Endothelial cell of hepatic sinusoid (primary cell): ENCODE measurements around the gene IGFLR1.
"Not testable (repeated sequence)": the region's sequence is repeated elsewhere in the genome, so short reads cannot be mapped to it uniquely, and the experiment has no call there.

Experiments used
- in situ Hi-C: cut with HindIII; loops from 2 replicates; pipeline ENCODE4 v1.10.0; 2017; ENCODE audit warnings: low sequenced_read_pairs

IGFLR1 gene

DNA sequence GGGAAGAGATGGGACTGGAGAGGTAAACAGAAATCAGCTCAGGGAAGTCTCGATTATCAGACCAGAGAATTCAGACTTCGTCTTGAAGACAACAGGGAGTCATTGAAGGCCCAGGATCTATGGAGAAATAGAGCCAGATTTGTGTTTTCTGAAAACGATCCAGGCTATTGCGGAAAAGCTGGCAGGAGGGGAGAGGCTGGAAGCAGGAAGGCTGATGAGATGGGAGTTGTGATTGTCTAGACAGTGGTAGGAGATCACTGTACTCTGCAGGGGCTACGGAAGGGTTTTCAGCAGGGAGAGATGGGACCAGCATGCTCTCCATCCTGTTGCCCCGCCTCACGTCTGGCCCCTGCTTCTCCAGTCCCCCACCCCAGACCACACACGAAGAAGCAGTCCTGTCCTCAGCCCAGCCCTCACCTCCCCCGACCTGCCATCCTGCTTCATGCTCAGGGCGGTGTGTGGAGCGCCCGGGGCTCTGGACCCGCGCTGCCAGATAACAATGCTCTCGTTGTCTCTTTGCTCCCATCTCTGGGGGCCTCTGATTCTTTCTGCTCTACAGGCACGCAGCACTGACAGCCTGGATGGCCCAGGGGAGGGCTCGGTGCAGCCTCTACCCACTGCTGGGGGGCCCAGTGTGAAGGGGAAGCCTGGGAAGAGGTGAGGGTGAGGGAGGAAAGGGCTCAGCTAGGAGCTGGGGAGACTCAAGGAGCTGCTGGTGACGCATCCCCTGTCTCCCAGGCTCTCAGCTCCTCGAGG is 35.0 kb upstream of the IGFLR1 start:
- in situ Hi-C loops: no loop called here

DNA sequence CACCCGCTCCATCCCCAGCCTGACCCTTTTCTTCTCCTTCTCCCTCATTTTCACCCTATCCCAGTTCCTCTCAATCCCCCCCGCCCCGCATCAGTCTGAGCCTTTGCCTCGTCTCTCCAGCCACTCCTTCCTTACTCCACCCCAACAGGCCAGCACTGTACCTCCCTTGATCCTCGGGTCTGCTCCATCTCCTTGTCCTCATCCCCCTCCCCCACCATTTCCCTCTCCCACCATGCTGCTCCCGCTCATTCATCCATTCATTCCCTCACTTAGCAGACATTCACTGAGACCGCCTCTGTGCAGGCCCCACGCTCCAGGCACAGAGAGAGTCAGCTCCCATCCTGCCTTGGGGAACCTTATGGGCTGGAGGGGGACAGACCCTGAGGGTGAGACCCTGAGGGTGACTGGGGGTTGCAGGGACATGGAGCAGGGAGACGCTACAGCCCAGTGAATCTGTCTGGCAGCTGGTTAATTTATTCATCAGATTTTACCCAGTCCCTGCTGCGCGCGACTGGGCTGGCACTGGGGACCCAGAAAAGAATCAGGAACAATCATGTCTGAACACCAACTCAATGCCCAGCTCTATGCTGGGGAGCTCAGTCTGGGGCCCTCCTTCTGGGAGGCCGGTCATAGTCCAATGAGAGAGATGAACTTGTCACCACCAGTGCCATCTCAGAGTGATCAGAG is 34.0 kb upstream of the IGFLR1 start:
- in situ Hi-C loops: no loop called here

DNA sequence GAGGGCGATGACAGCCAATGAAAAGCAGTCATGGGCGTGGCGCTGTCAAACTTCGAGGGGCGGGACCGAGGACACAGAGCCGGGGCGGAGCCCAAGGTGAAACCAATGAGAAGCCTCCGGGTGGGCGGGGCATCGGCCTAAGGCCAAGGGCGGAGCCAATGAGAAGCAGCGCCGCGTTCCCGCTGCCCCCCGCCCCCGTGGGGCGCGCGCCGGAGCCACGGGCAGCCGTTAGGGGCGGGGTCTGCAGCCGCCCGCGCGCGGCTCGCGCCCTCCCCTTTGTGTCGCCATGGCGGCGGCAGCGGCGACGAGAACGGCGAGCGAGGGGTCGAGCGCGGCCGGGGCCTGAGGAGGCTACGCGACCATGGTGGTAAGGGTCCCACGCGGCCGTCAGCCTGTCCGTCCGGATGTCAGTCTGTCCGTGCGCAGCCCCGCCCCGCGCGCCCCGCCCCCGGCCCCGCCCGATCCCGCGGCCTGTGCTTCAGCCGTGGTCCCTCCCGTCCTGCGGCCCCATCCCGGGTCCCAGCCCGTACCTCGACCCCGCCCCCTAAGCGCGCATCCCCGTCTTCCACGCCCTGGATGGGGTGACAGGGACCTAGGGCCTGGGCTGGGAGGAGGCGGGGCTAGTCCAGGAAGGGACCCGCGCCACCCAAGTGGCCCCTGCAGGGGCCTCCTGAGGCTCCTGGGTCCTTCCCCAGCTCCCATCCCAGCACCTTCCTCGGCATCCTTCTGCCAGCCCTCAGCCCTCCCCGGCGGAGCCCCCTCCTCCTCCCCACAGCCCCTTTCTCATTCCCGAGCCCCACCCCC is 33.2 kb upstream of the IGFLR1 start, which contains the start of gene ARHGAP33:
Gene ARHGAP33 (plus strand): TSS at position 267 of the 804 bp plus-strand sequence. CDS start 95 bp downstream, at position 362.
- in situ Hi-C loops: no loop called here

DNA sequence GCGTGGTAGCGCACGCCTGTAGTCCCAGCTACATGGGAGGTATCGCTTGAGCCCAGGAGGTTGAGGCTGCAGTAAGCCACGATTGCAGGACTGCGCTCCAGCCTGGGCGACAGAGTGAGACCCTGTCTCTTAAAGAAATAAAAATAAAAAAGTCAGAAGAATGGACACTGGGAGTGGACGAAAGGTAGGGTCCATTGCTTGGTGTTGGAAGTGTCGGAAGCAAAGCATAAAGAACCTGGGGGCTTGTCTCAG is 32.7 kb upstream of the IGFLR1 start:
- in situ Hi-C loops: no loop called here

DNA sequence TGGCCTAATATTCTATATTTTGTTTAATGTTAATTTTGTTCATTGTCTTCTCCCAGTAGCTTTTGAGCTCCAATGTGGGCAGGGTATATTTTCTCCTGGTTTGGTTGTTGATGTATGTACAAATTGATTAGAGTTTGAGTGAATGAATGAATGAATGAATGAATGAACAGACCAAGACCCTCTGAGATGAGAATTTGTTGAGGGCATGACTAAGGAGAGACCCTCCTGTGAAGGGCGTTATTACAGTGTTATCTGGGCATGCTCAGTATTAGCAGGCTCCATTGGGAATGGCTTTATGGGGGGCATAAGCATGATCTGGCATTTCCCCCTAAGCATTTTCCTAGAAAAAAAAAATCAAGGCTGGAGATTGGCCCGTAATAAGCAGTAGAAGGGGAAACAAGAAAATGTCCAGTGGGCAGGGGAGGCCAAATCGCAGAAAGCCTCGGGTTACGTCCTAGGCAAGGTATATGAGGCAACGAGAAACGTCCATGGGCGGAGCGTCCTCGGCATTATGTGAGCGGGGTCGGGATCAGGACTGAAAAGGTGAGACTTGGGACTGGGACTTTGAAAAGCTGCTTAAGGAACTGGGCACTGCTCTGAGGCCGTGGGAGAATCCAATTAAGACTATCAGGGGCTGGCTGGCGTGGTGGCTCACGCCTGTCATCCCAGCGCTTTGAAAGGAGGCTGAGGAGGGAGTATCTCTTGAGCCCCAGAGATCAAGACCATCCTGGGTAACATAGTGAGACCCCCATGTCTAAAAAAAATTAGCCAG is 32.2 kb upstream of the IGFLR1 start:
- in situ Hi-C loops: no loop called here

DNA sequence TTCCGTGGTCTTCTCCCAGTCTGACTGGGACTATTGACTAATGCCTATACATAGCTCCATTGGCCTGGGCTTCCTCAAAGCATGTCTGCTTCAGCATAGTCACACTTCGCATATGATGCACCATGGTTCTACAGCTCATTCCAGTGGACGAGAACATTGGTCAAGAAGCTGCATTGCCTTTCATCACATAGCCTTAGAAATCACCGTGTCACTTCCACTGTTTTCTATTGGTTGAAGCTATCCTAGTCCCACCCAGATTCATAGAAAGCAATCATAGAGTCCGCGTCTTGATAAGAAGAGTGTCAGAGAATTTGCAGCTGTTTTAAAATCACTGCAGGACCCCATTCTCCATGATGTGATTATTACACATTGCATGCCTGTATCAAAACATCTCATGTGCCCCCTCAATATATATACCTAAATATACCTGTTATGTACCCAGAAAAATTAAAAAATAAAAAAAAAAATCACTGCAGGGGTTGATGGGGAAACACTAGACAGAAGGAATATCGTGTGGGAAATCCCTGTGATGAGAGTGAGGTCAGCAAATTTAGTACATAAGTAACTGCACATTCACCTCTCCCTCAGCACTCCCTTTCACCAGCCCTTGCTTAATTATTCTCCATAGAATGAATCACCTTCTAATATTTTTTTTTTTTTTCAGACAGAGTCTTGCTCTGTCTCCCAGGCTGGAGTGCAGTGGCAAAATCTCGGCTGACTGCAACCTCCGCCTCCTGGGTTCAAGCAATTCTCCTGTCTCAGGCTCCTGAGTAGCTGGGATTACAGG is 31.0 kb upstream of the IGFLR1 start:
- in situ Hi-C loops: no loop called here

DNA sequence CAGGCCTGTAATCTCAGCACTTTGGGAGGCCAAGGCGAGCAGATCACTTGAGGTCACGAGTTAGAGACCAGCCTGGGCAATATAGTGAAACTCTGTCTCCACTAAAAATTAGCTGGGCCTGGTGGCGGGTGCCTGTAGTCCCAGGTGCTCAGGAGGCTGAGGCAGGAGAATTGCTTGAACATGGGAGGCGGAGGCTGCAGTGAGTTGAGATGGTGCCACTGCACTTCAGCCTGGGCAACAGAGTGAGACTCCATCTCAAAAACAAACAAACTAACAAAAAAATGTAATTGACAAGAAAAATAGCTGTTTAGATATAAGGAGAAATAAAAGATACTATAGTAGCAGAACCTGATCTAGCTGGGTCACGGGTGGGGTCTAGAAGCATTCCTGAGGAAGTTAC is 30.1 kb upstream of the IGFLR1 start:
- in situ Hi-C loops: not testable (repeated sequence)

DNA sequence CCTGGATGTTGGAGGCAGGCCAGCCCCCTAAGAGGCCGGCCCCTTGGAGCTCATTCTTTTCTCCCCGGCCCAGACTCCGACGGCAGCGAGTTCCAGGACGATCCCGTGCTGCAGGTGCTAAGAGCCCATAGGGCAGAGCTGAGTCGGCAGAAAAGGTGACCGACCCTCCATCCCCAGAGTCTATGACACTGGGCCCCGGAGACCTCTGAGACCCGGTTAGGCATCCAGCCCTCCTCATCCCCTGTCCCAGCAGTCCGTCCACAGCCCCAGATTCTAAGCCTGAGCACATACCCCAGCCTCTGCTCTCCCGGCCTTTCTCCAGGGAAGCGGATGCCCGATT is 25.8 kb upstream of the IGFLR1 start:
- in situ Hi-C loops: no loop called here

DNA sequence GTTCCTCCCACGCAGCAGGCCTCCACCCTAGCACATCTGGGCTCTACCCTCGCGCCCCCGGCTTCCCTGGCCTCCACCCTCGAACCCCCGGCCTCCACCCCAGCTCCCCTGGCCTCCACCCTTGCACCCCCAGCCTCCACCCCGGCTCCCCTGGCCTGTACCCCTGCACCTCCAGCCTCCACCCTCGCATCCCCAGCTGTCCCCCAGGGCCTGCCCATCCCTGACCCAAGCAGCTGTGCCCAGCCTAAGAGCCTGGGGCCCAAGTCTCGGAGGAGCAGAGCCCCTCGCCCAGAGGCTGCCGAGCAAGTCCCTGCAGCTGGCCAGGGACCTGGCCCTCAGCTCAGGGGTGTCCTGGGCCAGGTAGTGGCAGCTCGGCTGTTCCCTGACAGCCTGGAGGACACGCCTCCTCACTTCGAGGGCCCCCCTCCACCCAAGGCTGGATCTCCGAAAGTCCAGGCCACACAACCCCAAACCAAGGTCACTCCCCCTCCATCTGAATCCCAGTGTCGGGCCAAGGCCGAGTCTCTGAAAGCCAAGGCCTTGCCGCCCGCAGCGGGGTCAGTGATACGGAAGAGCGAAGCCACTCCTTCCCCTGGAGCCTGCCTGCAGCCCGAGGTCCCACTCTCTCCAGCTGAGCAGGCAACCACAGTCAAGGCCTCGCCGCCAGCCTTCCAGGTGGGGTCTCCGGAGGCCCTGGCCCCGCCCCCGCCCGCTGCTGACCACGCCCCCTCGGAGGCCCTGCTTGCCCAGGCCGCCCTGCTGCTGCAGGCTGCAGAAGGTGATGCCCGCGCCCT is 25.2 kb upstream of the IGFLR1 start:
- in situ Hi-C loops: no loop called here

DNA sequence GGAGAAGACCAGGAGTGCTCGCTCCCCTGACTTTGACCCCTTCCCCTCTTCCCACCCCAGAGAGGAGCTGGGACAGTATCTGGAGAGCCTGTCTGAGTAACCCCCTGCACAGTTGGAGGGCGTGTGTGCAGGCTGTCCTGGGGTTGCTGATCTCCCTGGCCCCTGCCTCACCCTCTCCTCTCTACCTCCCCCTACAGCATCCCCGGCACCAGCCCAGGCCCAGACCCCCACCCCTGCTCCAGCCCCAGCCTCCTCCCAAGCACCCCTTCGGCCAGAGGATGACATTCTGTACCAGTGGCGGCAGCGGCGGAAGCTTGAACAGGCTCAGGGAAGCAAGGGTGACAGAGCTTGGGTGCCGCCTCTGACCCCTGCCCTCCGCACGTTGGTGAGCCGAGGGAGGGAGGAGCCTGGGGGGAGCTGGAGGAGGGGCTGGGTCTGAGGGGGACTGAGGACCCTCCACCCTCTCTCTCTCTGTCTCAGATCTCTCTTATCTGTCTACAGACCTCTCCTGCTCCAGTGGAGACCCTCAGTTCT is 24.4 kb upstream of the IGFLR1 start:
- in situ Hi-C loops: no loop called here

DNA sequence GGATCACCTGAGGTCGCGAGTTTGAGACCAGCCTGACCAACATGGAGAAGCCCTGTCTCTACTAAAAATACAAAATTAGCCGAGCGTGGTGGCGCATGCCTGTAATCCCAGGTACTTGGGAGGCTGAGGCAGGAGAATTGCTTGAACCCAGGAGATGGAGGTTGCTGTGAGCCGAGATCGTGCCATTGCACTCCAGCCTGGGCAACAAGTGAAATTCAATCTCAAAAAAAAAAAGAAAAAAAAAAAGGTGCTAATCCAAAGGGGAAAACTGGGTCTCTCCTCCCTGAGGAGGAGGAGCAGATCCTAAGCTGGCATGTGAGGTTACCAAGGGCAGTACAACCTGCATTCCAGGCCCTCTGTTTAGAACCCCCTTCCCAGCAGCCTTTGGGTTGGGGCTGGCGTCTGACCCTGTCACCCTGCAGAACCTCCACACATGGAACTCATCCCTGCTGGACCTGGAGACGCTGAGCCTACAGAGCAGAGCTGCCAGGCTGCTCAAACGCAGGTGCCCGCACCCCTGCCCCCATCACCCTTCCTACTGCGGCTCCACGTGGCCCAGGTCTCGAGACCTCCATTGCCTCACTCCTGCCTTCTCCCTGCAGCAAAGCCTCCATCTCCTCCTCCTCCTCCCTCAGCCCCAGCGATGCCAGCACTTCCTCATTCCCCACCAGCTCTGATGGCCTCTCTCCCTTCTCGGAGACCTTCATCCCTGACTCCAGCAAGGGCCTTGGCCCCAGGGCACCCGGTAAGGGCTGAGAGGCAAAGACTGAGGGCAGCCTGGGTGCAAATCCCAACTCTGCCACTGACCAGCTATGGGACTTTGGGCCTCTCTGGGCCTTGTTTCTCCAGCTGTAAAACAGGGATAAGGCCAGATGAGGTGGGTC is 22.4 kb upstream of the IGFLR1 start:
- in situ Hi-C loops: no loop called here

DNA sequence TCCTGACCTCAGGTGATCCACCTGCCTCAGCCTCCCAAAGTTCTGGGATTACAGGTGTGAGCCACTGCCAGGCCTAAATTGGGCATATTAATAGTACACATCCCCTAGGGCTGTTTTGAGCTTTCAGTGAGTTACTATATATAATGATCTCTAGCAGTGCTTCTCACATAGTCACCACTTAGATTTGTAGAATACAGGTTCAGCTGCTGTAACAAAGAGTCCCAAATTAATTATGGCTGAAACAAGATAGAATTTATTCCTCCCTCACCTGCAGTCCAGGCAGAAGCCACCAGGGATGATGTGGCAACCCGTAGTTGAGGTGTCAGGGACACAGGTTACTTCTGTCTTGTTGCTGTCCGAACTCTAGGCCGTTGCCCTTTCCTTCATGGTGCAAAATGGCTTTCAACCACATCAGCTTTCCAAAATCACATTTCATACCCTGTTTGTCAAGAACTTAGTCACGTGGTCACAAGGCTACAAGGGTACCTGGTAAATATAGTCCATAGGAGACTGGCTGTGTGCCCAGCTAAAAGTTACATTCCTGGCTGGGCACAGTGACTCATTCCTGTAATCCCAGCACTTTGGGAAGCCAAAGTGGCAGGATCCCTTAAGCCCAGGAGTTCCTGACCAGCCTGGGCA is 18.6 kb upstream of the IGFLR1 start:
- in situ Hi-C loops: no loop called here

DNA sequence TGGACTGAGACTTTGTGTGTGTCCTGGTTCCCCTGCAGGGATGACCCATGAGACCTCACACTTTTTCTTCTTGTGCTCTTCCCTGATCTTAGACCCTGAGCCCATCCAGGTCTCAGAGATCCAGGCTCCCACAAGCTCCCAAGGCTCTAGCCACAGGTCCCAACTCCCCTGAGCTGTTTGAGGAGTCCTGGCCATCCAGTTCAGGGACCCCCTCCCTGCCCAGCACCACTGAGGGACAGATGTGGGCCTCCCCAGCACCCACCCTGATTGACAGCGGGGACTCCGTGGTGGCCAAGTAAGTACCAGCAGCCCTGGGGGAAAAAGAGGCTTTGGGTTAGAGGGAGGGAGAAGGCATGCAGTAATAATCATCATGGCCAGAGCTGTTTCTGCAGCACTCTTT is 17.4 kb upstream of the IGFLR1 start:
- in situ Hi-C loops: no loop called here

DNA sequence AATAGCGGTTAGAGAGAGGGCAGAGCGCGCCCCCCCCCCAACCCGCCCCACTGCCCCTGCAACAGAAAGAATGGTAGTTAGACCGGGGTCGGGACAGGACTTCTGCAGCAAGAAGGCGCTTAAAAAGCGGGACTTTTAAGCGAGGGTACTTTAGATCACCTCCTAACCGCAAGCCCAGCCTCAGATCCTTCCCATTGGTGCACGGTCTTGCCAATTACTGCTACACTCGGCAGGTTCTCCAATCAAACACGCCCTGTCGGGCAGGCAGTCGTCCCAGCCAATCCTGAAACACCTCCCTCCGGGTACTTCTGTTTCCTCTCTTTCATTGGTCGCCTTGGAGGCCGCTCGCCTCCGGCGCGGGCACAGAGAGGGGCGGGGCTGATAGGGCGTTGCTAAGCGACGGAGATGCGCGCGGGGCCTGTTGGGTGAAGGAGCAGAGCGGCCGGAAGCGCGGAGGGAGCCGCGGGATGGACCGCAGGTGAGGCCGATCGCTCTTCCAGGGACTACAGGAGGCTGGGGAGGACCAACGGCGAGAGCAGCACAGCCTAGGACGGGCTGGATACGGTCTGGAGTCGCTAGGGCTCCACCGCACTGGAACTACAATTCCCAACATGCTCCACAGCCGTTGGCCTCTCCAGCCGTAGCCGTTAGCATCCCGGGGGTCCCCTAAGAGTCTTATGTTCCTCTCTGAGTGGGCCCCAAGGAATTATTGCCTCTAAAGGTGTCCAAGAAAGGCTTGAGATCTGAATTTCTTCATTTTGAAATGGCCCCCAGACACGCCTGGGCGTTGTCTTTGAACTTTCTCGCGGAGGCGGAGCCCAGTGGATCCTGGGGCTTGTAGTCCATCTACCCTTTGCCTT is 15.7 kb upstream of the IGFLR1 start, which contains the start of gene PROSER3:
Gene PROSER3 (plus strand): TSS at position 428 of the 860 bp plus-strand sequence. CDS start 40 bp downstream, at position 468.
- in situ Hi-C loops: no loop called here

DNA sequence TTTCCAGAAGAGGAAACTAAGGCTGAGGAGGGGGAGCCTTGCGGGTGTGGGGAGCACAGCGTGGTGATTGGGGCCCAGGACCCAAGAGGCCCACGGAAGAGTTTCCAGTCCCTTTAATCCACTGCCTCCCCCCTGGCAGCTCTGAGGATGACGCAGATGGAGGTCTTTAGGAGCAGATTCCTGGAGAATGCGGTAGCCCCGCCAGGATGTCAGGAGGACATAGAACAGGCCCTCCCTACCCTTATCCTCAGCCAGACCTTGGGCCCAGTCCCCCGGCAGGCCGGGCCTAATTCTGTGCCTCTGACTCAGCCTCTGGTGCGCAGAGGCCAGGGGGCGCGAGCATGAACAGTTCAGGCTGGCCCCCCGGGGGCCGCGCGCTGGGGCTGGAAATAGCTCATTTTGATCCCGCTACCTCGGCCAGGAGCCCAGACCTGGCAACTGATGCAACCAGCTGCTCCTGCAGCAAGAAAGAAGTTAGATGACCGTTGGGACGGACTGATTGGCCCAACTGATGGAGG is 15.0 kb upstream of the IGFLR1 start:
- in situ Hi-C loops: no loop called here

DNA sequence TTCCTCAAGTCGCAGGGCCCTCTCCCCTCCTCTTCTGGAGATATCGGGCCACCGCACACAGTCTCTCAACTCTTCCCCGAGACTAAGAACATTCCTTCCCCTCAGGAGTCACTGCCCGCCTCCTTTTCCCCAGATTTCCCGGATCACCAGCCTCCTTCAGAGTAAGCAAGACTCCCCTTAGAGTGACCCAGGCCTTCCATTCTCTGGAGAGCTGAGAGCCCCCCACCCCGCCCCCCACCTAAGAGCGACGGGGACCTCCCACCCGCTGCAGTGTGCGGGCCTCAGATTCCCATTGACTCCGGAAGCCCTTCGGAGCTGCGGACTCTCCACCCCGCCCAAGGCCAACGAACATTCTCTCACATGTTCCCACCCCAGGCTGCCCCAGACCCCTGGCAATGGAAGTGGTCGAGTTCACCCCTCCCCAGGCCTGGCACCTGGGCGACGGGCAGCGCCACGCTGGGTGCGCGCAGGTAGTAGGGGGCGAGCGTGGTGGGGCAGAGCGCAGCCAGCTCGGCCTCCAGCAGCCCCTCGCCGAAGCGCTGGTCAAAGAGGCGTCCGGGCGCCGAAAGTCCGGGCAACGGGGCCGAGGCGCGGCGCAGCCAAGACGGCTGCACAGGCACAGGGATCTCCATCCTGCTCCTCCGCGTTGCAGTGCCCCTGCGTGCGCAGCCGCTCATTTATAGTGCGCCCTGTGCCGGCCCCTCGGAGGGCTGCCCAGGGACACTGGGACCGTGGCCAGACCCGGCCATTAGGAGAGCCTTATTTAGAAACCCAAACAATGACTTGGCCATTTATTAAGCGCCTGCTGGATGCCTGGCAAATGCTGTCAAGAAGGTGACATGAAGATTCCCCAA is 14.4 kb upstream of the IGFLR1 start, which contains the start of gene HSPB6:
Gene HSPB6 (minus strand): TSS at position 653 of the 854 bp plus-strand sequence. CDS start 21 bp downstream, at position 632.
- in situ Hi-C loops: no loop called here
